ENCODE measurements around the gene PPP2R2D.
"Not testable (repeated sequence)": the region's sequence is repeated elsewhere in the genome, so short reads cannot be mapped to it uniquely, and the experiment has no call there.

DNA sequence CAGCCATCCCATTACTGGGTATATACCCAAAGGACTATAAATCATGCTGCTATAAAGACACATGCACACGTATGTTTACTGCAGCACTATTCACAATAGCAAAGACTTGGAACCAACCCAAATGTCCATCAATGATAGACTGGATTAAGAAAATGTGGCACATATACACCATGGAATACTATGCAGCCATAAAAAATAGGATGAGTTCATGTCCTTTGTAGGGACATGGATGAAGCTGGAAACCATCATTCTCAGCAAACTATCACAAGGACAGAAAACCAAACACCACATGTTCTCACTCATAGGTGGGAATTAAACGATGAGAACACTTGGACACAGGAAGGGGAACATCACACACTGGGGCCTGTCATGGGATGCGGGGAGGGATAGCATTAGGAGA, 87.0 kb downstream of the PPP2R2D start:
- not testable (repeated sequence) for TF ChIP-seq CTCF, POLR2A (IDR thresholded peaks at IDR 0.05)
